Astrocyte (in vitro differentiated cells and primary cell): ENCODE data around the gene ZNF407.

ENCODE experiments used
- CTCF ChIP-seq: IDR thresholded peaks from 2 replicates; pipeline ENCODE4 v1.5.1; 2011; ENCODE audit warnings: low read depth, mild to moderate bottlenecking, inconsistent platforms, low read length, moderate library complexity; ENCODE audit not compliant: insufficient read depth
- EZH2 ChIP-seq: IDR thresholded peaks from 2 replicates; pipeline ENCODE4 v1.6.1; 2012; ENCODE audit warnings: mild to moderate bottlenecking, low read length, inconsistent platforms; ENCODE audit not compliant: insufficient read depth

- TF ChIP-seq CTCF (no peak), EZH2 (no peak)
Measured at GRCh38 chr18:74694436-74694835, 96.8 kb downstream of the ZNF407 start.
